Loucy (cell line): Measurements from ENCODE around the gene FMN1.

Source experiments
- H2AFZ ChIP-seq: fragments of 200-600 bp; sonication (generic); 2 replicates; pipeline ENCODE4 v1.6.0; 2016; ENCODE audit warnings: antibody characterized with exemption, mild to moderate bottlenecking, low read length, moderate library complexity
- H3F3A ChIP-seq: fragments of 200-600 bp; 2 replicates; pipeline ENCODE4 v1.6.0; 2016; ENCODE audit warnings: antibody characterized with exemption, low read depth, mild to moderate bottlenecking
- H3K27me3 ChIP-seq: fragments of 200-600 bp; sonication (generic); 2 replicates; pipeline ENCODE4 v1.6.1; 2014; ENCODE audit warnings: low read length, mild to moderate bottlenecking; ENCODE audit not compliant: insufficient read depth, poor library complexity, severe bottlenecking
- H3K36me3 ChIP-seq: fragments of 200-600 bp; sonication (generic); 2 replicates; pipeline ENCODE4 v1.6.1; 2016; ENCODE audit warnings: low read length; ENCODE audit not compliant: insufficient read depth
- H3K4me1 ChIP-seq: fragments of 200-600 bp; sonication (generic); 2 replicates; pipeline ENCODE4 v1.5.1; 2014; ENCODE audit warnings: low read length, mild to moderate bottlenecking; ENCODE audit not compliant: insufficient read depth, poor library complexity, severe bottlenecking
- H3K4me2 ChIP-seq: fragments of 200-600 bp; sonication (generic); 2 replicates; pipeline ENCODE4 v1.6.0; 2014; ENCODE audit warnings: antibody characterized with exemption, low read length, low read depth, mild to moderate bottlenecking; ENCODE audit not compliant: poor library complexity, severe bottlenecking
- H3K4me3 ChIP-seq: fragments of 200-600 bp; sonication (generic); 2 replicates; pipeline ENCODE4 v1.5.1; 2014; ENCODE audit warnings: low read length, mild to moderate bottlenecking, mixed read lengths; ENCODE audit not compliant: poor library complexity, severe bottlenecking
- H3K79me2 ChIP-seq: fragments of 200-600 bp; sonication (generic); 2 replicates; pipeline ENCODE4 v1.6.1; 2014; ENCODE audit warnings: low read length; ENCODE audit not compliant: insufficient read depth
- H3K9ac ChIP-seq: fragments of 200-600 bp; sonication (generic); 2 replicates; pipeline ENCODE4 v1.6.0; 2014; ENCODE audit warnings: mild to moderate bottlenecking, low read depth, low read length, moderate library complexity; ENCODE audit not compliant: poor library complexity, severe bottlenecking
- H3K9me2 ChIP-seq: fragments of 200-600 bp; sonication (generic); replicated peaks from 2 replicates; pipeline ENCODE4 v1.6.1; 2016; ENCODE audit warnings: low read depth, low read length, mixed read lengths
- H3K9me3 ChIP-seq: fragments of 200-600 bp; sonication (generic); 2 replicates; pipeline ENCODE4 v1.6.1; 2014; ENCODE audit warnings: mild to moderate bottlenecking, antibody characterized with exemption, low read length, low read depth; ENCODE audit not compliant: insufficient read depth
- H4K20me1 ChIP-seq: fragments of 200-600 bp; sonication (generic); 2 replicates; pipeline ENCODE4 v1.6.0; 2014; ENCODE audit warnings: antibody characterized with exemption, low read length, mild to moderate bottlenecking; ENCODE audit not compliant: insufficient read depth, poor library complexity, severe bottlenecking
- EZH2phosphoT487 ChIP-seq: fragments of 200-600 bp; IDR thresholded peaks from 2 replicates; pipeline ENCODE4 v1.6.1; 2018; ENCODE audit warnings: antibody characterized with exemption, mild to moderate bottlenecking, moderate library complexity, borderline replicate concordance
- TF ChIP-seq, protein P1 (sequence below): fragments of 200-600 bp; sonication (generic); conservative IDR thresholded peaks from 2 replicates; pipeline ENCODE4 v1.5.1; 2014; ENCODE audit warnings: mild to moderate bottlenecking, antibody characterized with exemption, low read length

FMN1 gene

DNA sequence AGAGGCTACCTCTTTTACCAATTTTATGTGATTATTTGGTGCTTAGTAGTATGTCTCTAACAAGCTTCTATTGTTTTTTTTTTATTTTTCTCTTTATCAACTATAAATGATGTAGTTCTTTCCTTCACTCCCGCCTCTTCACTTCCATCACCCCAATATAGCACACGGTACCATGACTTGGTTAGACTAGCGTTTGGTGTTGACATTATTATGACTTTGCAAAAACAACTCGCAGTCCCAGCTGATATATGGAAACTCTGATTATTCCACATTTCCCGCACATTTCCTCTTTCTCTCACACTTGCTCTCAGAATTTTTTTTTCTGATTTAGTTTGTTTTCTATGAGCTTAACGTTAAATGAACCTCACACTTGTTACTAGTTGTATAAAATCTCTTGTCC is 314.5 kb downstream of the FMN1 start:
- Histone ChIP-seq H3K36me3 (no peaks in the 10 kb centered on the region; the same call in 1 of the 2 replicates), H3K9ac (no peak overlapping the region), H3K4me2 (no peak overlapping the region), H3K4me1 (peaks cover 6% of the 10 kb centered on the region), H3K4me3 (no peak overlapping the region), H3K9me3 (no peaks in the 10 kb centered on the region), H3K9me2 (no peaks in the 10 kb centered on the region), H4K20me1 (no peaks in the 10 kb centered on the region), H2AFZ (no peak overlapping the region), H3K79me2 (no peaks in the 10 kb centered on the region), H3K27me3 (no peaks in the 10 kb centered on the region), H3F3A (no peaks in the 10 kb centered on the region)
- no peak for TF ChIP-seq EZH2phosphoT487
- TF ChIP-seq, protein P1, sequence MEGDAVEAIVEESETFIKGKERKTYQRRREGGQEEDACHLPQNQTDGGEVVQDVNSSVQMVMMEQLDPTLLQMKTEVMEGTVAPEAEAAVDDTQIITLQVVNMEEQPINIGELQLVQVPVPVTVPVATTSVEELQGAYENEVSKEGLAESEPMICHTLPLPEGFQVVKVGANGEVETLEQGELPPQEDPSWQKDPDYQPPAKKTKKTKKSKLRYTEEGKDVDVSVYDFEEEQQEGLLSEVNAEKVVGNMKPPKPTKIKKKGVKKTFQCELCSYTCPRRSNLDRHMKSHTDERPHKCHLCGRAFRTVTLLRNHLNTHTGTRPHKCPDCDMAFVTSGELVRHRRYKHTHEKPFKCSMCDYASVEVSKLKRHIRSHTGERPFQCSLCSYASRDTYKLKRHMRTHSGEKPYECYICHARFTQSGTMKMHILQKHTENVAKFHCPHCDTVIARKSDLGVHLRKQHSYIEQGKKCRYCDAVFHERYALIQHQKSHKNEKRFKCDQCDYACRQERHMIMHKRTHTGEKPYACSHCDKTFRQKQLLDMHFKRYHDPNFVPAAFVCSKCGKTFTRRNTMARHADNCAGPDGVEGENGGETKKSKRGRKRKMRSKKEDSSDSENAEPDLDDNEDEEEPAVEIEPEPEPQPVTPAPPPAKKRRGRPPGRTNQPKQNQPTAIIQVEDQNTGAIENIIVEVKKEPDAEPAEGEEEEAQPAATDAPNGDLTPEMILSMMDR = no peak

GRCh38 chr15:32878869-32879805 is 315.4 kb downstream of the FMN1 start:
- H3K9ac ChIP-seq = no peak overlapping the region
- H4K20me1 ChIP-seq = no peaks in the 10 kb centered on the region
- no peaks in the 10 kb centered on the region for H3F3A ChIP-seq
- peaks cover 6% of the 10 kb centered on the region for H3K4me1 ChIP-seq
- H3K36me3 ChIP-seq = no peaks in the 10 kb centered on the region; the same call in 1 of the 2 replicates
- H2AFZ ChIP-seq = no peak overlapping the region
- H3K9me3 ChIP-seq = no peaks in the 10 kb centered on the region
- H3K4me3 ChIP-seq = no peak overlapping the region
- no peak overlapping the region for H3K4me2 ChIP-seq
- no peaks in the 10 kb centered on the region for H3K27me3 ChIP-seq
- TF ChIP-seq, protein P1 = no peak
- no peak for TF ChIP-seq EZH2phosphoT487
- no peaks in the 10 kb centered on the region for H3K9me2 ChIP-seq
- no peaks in the 10 kb centered on the region for H3K79me2 ChIP-seq

GRCh38 chr15:32878342-32878741 is 316.2 kb downstream of the FMN1 start:
- no peak overlapping the region for H3K4me2 ChIP-seq
- H3K79me2 ChIP-seq = no peaks in the 10 kb centered on the region
- H3K4me1 ChIP-seq = peaks cover 6% of the 10 kb centered on the region
- H3F3A ChIP-seq = no peaks in the 10 kb centered on the region
- TF ChIP-seq, protein P1 = no peak
- TF ChIP-seq EZH2phosphoT487 = no peak
- H3K36me3 ChIP-seq = no peaks in the 10 kb centered on the region; the same call in 1 of the 2 replicates
- no peaks in the 10 kb centered on the region for H3K9me2 ChIP-seq
- H4K20me1 ChIP-seq = no peaks in the 10 kb centered on the region
- no peak overlapping the region for H3K9ac ChIP-seq
- no peaks in the 10 kb centered on the region for H3K27me3 ChIP-seq
- H3K4me3 ChIP-seq = no peak overlapping the region
- no peak overlapping the region for H2AFZ ChIP-seq
- H3K9me3 ChIP-seq = no peaks in the 10 kb centered on the region
